IMR-90 (cell line): Measurements from ENCODE around the gene SPESP1. TPM values are rescaled to one million over a fixed set of nuclear protein-coding genes. Genes with fewer than 3 reads are reported as not detected.

Experiments
- ATAC-seq: fragments of 200-7000 bp; cut with Tn5 transposase; 2 replicates; pipeline ENCODE4 v1.9.1; 2020; ENCODE audit warnings: low read depth, mild to moderate bottlenecking, moderate library complexity
- BruUV-seq: library from RNA; stranded (reverse); fragments of 400-500 nt; replicated peaks from 2 replicates; lab custom pipeline; 2021; lab: Mats Ljungman, UMichigan
- CTCF ChIA-PET: fragments of 300-600 bp; formaldehyde crosslinking; extraction: SDS; loops from one replicate; lab custom pipeline; 2021; ENCODE audit warnings: antibody characterized with exemption; lab: Yijun Ruan, JAX
- POLR2A ChIA-PET: fragments of 300-600 bp; sonication (Branson Sonifier 250); formaldehyde crosslinking; loops from one replicate; lab custom pipeline; 2022; ENCODE audit warnings: antibody characterized with exemption; ENCODE audit not compliant: unreplicated experiment; lab: Charles Lee
- DNase-seq: peaks from one replicate; pipeline ENCODE4 v3.0.0; 2013
- H2AFZ ChIP-seq: replicated peaks from 2 replicates; pipeline ENCODE3; 2013; ENCODE audit warnings: low read length, mild to moderate bottlenecking; ENCODE audit not compliant: poor library complexity
- H2AK5ac ChIP-seq: 2 replicates; pipeline ENCODE4 v1.6.1; 2013; ENCODE audit warnings: low read depth, low read length, inconsistent platforms
- H2AK9ac ChIP-seq: replicated peaks from 2 replicates; pipeline ENCODE3; 2013; ENCODE audit warnings: mild to moderate bottlenecking, low read depth, low read length, moderate library complexity; ENCODE audit not compliant: poor library complexity
- H2BK120ac ChIP-seq: 2 replicates; pipeline ENCODE4 v1.6.1; 2013; ENCODE audit warnings: low read depth, low read length, inconsistent platforms
- H2BK15ac ChIP-seq: 3 replicates; pipeline ENCODE4 v1.6.1; 2013; ENCODE audit warnings: low read depth, low read length, inconsistent platforms
- H2BK20ac ChIP-seq: 2 replicates; pipeline ENCODE4 v1.6.1; 2013; ENCODE audit warnings: low read depth, mild to moderate bottlenecking, inconsistent platforms, low read length, moderate library complexity
- H2BK5ac ChIP-seq: 2 replicates; pipeline ENCODE4 v1.6.1; 2013; ENCODE audit warnings: mild to moderate bottlenecking, low read depth, low read length, inconsistent platforms; ENCODE audit not compliant: poor library complexity, severe bottlenecking
- H3K14ac ChIP-seq: replicated peaks from 2 replicates; pipeline ENCODE4 v1.6.1; 2013; ENCODE audit warnings: low read depth, low read length, inconsistent platforms
- H3K18ac ChIP-seq: 2 replicates; pipeline ENCODE4 v1.6.1; 2013; ENCODE audit warnings: low read depth, low read length, control low read depth
- H3K23ac ChIP-seq: 2 replicates; pipeline ENCODE4 v1.6.1; 2013; ENCODE audit warnings: low read depth, low read length, inconsistent platforms
- H3K27ac ChIP-seq: 2 replicates; pipeline ENCODE4 v1.5.1; 2013; ENCODE audit warnings: mild to moderate bottlenecking, control low read depth, low read length; ENCODE audit not compliant: insufficient read depth
- H3K27me3 ChIP-seq: 2 replicates; pipeline ENCODE4 v1.6.1; 2013; ENCODE audit warnings: low read length; ENCODE audit not compliant: control insufficient read depth, insufficient read depth
- H3K36me3 ChIP-seq: 2 replicates; pipeline ENCODE4 v1.6.1; 2013; ENCODE audit warnings: low read length, mixed read lengths; ENCODE audit not compliant: control insufficient read depth, insufficient read depth
- H3K4ac ChIP-seq: 2 replicates; pipeline ENCODE4 v1.6.1; 2013; ENCODE audit warnings: low read depth, low read length, inconsistent platforms
- H3K4me1 ChIP-seq: 2 replicates; pipeline ENCODE4 v1.6.1; 2013; ENCODE audit warnings: low read length, mixed read lengths; ENCODE audit not compliant: control insufficient read depth, insufficient read depth
- H3K4me2 ChIP-seq: 2 replicates; pipeline ENCODE4 v1.6.1; 2013; ENCODE audit warnings: low read depth, mild to moderate bottlenecking, control low read depth, low read length, moderate library complexity
- H3K4me3 ChIP-seq: 2 replicates; pipeline ENCODE4 v1.5.1; 2013; ENCODE audit warnings: low read depth, mild to moderate bottlenecking, control low read depth, low read length, moderate library complexity; ENCODE audit not compliant: insufficient read depth
- H3K56ac ChIP-seq: 2 replicates; pipeline ENCODE4 v1.6.1; 2013; ENCODE audit warnings: low read length, inconsistent platforms; ENCODE audit not compliant: insufficient read depth; ENCODE audit errors: extremely low read depth
- H3K79me1 ChIP-seq, 2 experiments: 2 replicates each; pipeline ENCODE4 v1.6.1; 2013; ENCODE audit warnings: low read length in 2 of 2, inconsistent platforms in 1 of 2, low read depth in 1 of 2
- H3K9ac ChIP-seq: 2 replicates; pipeline ENCODE4 v1.6.1; 2013; ENCODE audit warnings: low read depth, low read length, control low read depth
- H3K9me1 ChIP-seq: 2 replicates; pipeline ENCODE4 v1.6.1; 2013; ENCODE audit warnings: low read length, inconsistent platforms; ENCODE audit not compliant: insufficient read depth
- H3K9me3 ChIP-seq: 2 replicates; pipeline ENCODE4 v1.6.1; 2013; ENCODE audit warnings: low read length; ENCODE audit not compliant: control insufficient read depth, insufficient read depth
- H4K20me1 ChIP-seq: 2 replicates; pipeline ENCODE4 v1.6.1; 2013; ENCODE audit warnings: low read length, inconsistent platforms; ENCODE audit not compliant: insufficient read depth
- H4K5ac ChIP-seq: 2 replicates; pipeline ENCODE4 v1.6.1; 2013; ENCODE audit warnings: mild to moderate bottlenecking, low read depth, low read length, control low read depth
- H4K8ac ChIP-seq, 2 experiments: 2 replicates each; pipeline ENCODE4 v1.6.1; 2013; ENCODE audit warnings: low read depth in 2 of 2, low read length in 2 of 2, control low read depth in 1 of 2, inconsistent platforms in 1 of 2
- H4K91ac ChIP-seq: 2 replicates; pipeline ENCODE4 v1.6.1; 2013; ENCODE audit warnings: low read depth, low read length, inconsistent platforms; ENCODE audit not compliant: insufficient read depth
- CHD1 ChIP-seq: IDR thresholded peaks from 2 replicates; pipeline ENCODE4 v1.6.1; 2012; ENCODE audit warnings: low read depth, low read length, improper control_type of control experiment
- MXI1 ChIP-seq: IDR thresholded peaks from 2 replicates; pipeline ENCODE4 v1.6.1; 2012; ENCODE audit warnings: low read depth, mild to moderate bottlenecking, low read length, moderate library complexity, borderline replicate concordance
- NFE2L2 ChIP-seq: fragments of 150-350 bp; IDR thresholded peaks from 2 replicates; pipeline ENCODE4 v1.6.1; 2016; ENCODE audit warnings: low read depth, mild to moderate bottlenecking, low read length
- USF2 ChIP-seq: fragments of 150-350 bp; IDR thresholded peaks from 2 replicates; pipeline ENCODE4 v1.6.1; 2017; ENCODE audit warnings: mild to moderate bottlenecking, antibody characterized with exemption, low read length, low read depth
- WGBS, 2 experiments: methylation state at CpG; one replicate each; pipeline versions ENCODE4 v1.1.5 to v1.1.7; 2013; ENCODE audit warnings: missing lambda C conversion rate in 2 of 2; ENCODE audit not compliant: insufficient read length in 1 of 2; ENCODE audit errors: extremely low coverage in 2 of 2; 5-methylcytosine and 5-hydroxymethylcytosine counted together
- dilution Hi-C: fragments of 300-500 bp; cut with HindIII; formaldehyde crosslinking; loops from one replicate; pipeline ENCODE4 v1.14.3; 2018; ENCODE audit warnings: low sequenced_read_pairs; ENCODE audit not compliant: unreplicated experiment
- in situ Hi-C: fragments of 300-500 bp; cut with MboI; formaldehyde crosslinking; loops from 3 replicates; pipeline ENCODE4 v1.14.3; 2019; ENCODE audit warnings: low sequenced_read_pairs, inconsistent platforms, mixed read lengths
- intact Hi-C: fragments of 100-400 bp; cut with micrococcal nuclease; formaldehyde crosslinking; loops from 2 replicates; pipeline ENCODE4 v1.10.0; 2022
- polyA plus RNA-seq, 3 experiments: library from polyadenylated mRNA; depleted of rRNA; stranded (reverse); fragments of >200 nt; gene quantifications; 2 replicates each; pipeline ENCODE4 v1.2.3, GENCODE V29; 2012; ENCODE audit warnings: low replicate concordance in 1 of 3
- total RNA-seq: library from RNA; depleted of rRNA; stranded (reverse); fragments of >200 nt; gene quantifications from 2 replicates; pipeline ENCODE4 v1.2.3, GENCODE V29; 2012
- TF ChIP-seq, protein P1 (sequence below): fragments of 150-350 bp; IDR thresholded peaks from 2 replicates; pipeline ENCODE4 v1.6.1; 2016; ENCODE audit warnings: low read depth, mild to moderate bottlenecking, low read length, moderate library complexity, borderline replicate concordance

Gene SPESP1
- total and polyA plus RNA-seq, 2 of the 4 experiments (the other 2 are of a cell fraction), result 2.9 to 3.0 TPM

DNA sequence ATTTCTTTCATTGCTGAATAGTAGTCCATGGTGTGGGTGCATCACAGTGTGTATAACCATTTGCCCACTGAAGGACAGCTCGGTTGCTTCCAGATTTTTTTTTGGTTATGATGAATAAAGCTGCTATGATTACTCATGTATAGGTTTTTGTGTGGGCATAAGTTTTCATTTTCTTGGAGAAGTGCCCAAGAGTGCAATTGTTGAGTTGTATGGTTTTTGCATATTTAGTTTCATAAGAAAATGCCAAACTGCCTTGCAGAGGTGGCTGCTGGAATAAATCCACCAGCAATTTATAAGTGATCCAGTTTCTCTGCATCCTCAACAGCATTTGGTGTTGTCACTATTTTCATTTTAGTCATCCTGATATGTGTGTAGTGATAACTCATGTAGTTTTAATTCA, 8.4 kb upstream of the SPESP1 start:
- Histone ChIP-seq H3K9me1 (no peaks in the 10 kb centered on the region), H2BK15ac (no peak overlapping the region), H2AK5ac (no peak overlapping the region), H3K9me3 (no peaks in the 10 kb centered on the region), H2AK9ac (no peak overlapping the region), H3K14ac (no peak overlapping the region), H4K5ac (no peak overlapping the region), H3K27me3 (peaks cover 12% of the 10 kb centered on the region), H2BK5ac (no peak overlapping the region), H3K79me1 (no peaks in the 10 kb centered on the region), H4K8ac (no peak overlapping the region), H3K23ac (no peak overlapping the region), H3K4ac (no peak overlapping the region), H3K18ac (no peak overlapping the region), H3K4me2 (no peak overlapping the region), H3K27ac (no peak overlapping the region), H3K56ac (no peak overlapping the region), H2BK120ac (no peak overlapping the region), H2BK20ac (no peak overlapping the region), H3K4me3 (no peak overlapping the region), H3K4me1 (no peaks in the 10 kb centered on the region), H3K9ac (no peak overlapping the region), H4K91ac (no peak overlapping the region), H4K20me1 (no peaks in the 10 kb centered on the region), H2AFZ (no peak overlapping the region), H3K36me3 (no peaks in the 10 kb centered on the region)
- DNase-seq, result no peak
- no peak for ATAC-seq
- ChIA-PET POLR2A (no interaction called here), CTCF (no interaction called here)
- in situ Hi-C loops, result loop anchor here (5.0 kb wide), 1 partner anchor 370 kb away; no protein-coding TSS in a partner anchor
- intact Hi-C loops, result no loop called here
- TF ChIP-seq USF2 (no peak), NFE2L2 (no peak), CHD1 (no peak), MXI1 (no peak)
- TF ChIP-seq, protein P1, sequence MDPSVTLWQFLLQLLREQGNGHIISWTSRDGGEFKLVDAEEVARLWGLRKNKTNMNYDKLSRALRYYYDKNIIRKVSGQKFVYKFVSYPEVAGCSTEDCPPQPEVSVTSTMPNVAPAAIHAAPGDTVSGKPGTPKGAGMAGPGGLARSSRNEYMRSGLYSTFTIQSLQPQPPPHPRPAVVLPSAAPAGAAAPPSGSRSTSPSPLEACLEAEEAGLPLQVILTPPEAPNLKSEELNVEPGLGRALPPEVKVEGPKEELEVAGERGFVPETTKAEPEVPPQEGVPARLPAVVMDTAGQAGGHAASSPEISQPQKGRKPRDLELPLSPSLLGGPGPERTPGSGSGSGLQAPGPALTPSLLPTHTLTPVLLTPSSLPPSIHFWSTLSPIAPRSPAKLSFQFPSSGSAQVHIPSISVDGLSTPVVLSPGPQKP, result no peak
- no TSS peak for BruUV-seq
- dilution Hi-C loops, result no loop called here
- WGBS, 2 experiments, result no CpG with 5 or more reads among the region's 1 CpG
